BJ (cell line): Measurements from ENCODE around the gene CHURC1. TPM values are rescaled to one million over a fixed set of nuclear protein-coding genes. Genes with fewer than 3 reads are reported as not detected.

Source experiments
- CTCF ChIA-PET: fragments of 350-600 bp; formaldehyde crosslinking; extraction: SDS; loops from one replicate; lab custom pipeline; 2021; ENCODE audit warnings: antibody characterized with exemption, inconsistent platforms; lab: Yijun Ruan, JAX
- POLR2A ChIA-PET: fragments of 300-600 bp; sonication (Branson Sonifier 250); formaldehyde crosslinking; extraction: SDS; loops from one replicate; lab custom pipeline; 2021; ENCODE audit warnings: antibody characterized with exemption; lab: Charles Lee
- DNase-seq: peaks from one replicate; pipeline ENCODE4 v3.0.0-alpha.2; 2011; ENCODE audit warnings: low read depth
- H3K27me3 ChIP-seq: 2 replicates; pipeline ENCODE4 v1.6.0; 2011; ENCODE audit warnings: low read length; ENCODE audit not compliant: control insufficient read depth, insufficient read depth
- H3K36me3 ChIP-seq: 2 replicates; pipeline ENCODE4 v1.5.1; 2011; ENCODE audit warnings: low read length; ENCODE audit not compliant: control insufficient read depth, insufficient read depth
- H3K4me3 ChIP-seq: 2 replicates; pipeline ENCODE4 v1.5.1; 2011; ENCODE audit warnings: low read depth, mild to moderate bottlenecking, control low read depth, low read length
- polyA plus RNA-seq: library from polyadenylated mRNA; depleted of rRNA; stranded (reverse); fragments of >200 nt; gene quantifications from 2 replicates; pipeline ENCODE4 v1.2.3, GENCODE V29; 2011
- TF ChIP-seq, protein P1 (sequence below): IDR thresholded peaks from 2 replicates; pipeline ENCODE4 v1.5.1; 2011; ENCODE audit warnings: low read depth, mild to moderate bottlenecking, control low read depth, inconsistent platforms, low read length, moderate library complexity; ENCODE audit not compliant: insufficient read depth

CHURC1 gene
- polyA plus RNA-seq, 1 experiment: 30.6 TPM

DNA sequence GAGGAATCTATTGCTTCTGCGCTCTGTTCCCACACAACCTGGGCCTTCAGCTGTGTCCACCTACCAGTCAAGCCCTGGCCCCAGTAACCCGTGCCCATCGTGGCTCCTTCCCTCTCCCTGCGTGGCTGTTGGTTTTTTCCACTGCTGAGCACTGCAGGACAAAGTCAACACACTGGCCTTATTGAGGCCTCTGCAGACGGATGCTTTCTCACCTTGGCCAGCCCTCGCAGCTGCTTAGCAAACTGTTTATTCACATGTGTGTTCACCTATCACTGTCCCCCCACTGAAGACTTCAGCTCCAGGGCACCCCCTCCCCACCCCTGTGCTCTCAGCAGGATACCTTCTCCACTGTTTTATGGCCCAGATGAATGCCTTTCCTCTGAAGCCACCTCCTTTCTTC is 41.0 kb downstream of the CHURC1 start:
- TF ChIP-seq, protein P1, sequence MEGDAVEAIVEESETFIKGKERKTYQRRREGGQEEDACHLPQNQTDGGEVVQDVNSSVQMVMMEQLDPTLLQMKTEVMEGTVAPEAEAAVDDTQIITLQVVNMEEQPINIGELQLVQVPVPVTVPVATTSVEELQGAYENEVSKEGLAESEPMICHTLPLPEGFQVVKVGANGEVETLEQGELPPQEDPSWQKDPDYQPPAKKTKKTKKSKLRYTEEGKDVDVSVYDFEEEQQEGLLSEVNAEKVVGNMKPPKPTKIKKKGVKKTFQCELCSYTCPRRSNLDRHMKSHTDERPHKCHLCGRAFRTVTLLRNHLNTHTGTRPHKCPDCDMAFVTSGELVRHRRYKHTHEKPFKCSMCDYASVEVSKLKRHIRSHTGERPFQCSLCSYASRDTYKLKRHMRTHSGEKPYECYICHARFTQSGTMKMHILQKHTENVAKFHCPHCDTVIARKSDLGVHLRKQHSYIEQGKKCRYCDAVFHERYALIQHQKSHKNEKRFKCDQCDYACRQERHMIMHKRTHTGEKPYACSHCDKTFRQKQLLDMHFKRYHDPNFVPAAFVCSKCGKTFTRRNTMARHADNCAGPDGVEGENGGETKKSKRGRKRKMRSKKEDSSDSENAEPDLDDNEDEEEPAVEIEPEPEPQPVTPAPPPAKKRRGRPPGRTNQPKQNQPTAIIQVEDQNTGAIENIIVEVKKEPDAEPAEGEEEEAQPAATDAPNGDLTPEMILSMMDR: no peak
- Histone ChIP-seq H3K27me3 (no peaks in the 10 kb centered on the region), H3K36me3 (no peaks in the 10 kb centered on the region; the same call in 1 of the 2 replicates), H3K4me3 (no peak overlapping the region)
- DNase-seq: no peak
- CTCF ChIA-PET: no interaction called here
- POLR2A ChIA-PET: no interaction called here

- no peak overlapping the region for H3K4me3 ChIP-seq
- ChIA-PET POLR2A (no interaction called here), CTCF (interaction anchor here (0.6 to 1.0 kb wide), 2 partner anchors 13 to 301 kb away, joined by 3 read pairs; no protein-coding TSS in a partner anchor)
- TF ChIP-seq, protein P1: no peak
- no peak for DNase-seq
- no peaks in the 10 kb centered on the region; the same call in 1 of the 2 replicates for H3K36me3 ChIP-seq
- no peaks in the 10 kb centered on the region for H3K27me3 ChIP-seq
These were observed 42.6 kb downstream of the CHURC1 start for GRCh38 chr14:64956697-64957406.

GRCh38 chr14:64958201-64958600 is 43.9 kb downstream of the CHURC1 start:
- H3K36me3 ChIP-seq: no peaks in the 10 kb centered on the region
- TF ChIP-seq, protein P1: no peak
- no peak for DNase-seq
- POLR2A ChIA-PET: interaction anchor here (0.5 kb wide), 1 partner anchor 63 kb away, joined by 9 read pairs; no protein-coding TSS in a partner anchor
- no peak overlapping the region for H3K4me3 ChIP-seq
- CTCF ChIA-PET: no interaction called here
- H3K27me3 ChIP-seq: no peaks in the 10 kb centered on the region

GRCh38 chr14:64958743-64959142 is 44.5 kb downstream of the CHURC1 start:
- no peak for DNase-seq
- Histone ChIP-seq H3K36me3 (no peaks in the 10 kb centered on the region), H3K4me3 (no peak overlapping the region), H3K27me3 (no peaks in the 10 kb centered on the region)
- ChIA-PET CTCF (no interaction called here), POLR2A (interaction anchor here (0.5 kb wide), 1 partner anchor 62 kb away, joined by 9 read pairs; no protein-coding TSS in a partner anchor)
- TF ChIP-seq, protein P1: no peak

- CTCF ChIA-PET: interaction anchor here (0.8 to 1.6 kb wide), 4 partner anchors 8 to 138 kb away, joined by 3 to 6 read pairs (median 4); no protein-coding TSS in a partner anchor
These were observed 46.6 kb downstream of the CHURC1 start for GRCh38 chr14:64960762-64961276.

More at GRCh38 chr14:64960762-64961276, 46.6 kb downstream of the CHURC1 start:
- POLR2A ChIA-PET: no interaction called here
- Histone ChIP-seq H3K27me3 (no peaks in the 10 kb centered on the region), H3K36me3 (no peaks in the 10 kb centered on the region), H3K4me3 (no peak overlapping the region)
- TF ChIP-seq, protein P1: no peak
- DNase-seq: no peak
